ENCODE data around the gene CARD11.

CARD11 gene

GRCh38 chr7:2872296-2872874 is 171.3 kb downstream of the CARD11 start:
- DNase-seq (ENCODE audit: low read depth), result no peak

DNA sequence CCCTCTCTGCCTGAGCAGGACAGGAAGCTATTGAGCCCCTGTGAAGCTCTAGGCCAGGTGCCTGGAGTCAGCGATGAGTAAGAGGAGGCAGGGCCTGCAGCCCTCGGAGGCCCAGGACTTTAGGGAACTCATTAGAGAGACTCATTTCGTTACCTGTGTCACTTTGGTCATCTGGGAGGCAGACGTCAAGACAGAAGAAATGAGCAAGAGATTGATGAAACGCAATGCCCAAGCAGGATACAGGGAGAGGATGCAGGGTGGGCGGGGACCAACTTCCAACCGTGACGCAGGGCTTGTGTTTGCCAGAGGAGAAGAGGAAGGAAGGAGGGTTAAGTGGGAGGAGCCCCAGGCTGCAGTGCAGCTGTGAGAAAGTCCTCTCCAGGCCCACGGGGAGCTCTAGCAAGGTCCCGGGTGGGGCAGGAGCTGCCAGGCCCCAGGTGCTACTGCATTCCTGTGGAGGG is 173.2 kb downstream of the CARD11 start:
- DNase-seq (ENCODE audit: low read depth), result peak; percentile 70

- DNase-seq (ENCODE audit: low read depth), result no peak
These were observed 173.7 kb downstream of the CARD11 start for GRCh38 chr7:2869981-2870380.

DNA sequence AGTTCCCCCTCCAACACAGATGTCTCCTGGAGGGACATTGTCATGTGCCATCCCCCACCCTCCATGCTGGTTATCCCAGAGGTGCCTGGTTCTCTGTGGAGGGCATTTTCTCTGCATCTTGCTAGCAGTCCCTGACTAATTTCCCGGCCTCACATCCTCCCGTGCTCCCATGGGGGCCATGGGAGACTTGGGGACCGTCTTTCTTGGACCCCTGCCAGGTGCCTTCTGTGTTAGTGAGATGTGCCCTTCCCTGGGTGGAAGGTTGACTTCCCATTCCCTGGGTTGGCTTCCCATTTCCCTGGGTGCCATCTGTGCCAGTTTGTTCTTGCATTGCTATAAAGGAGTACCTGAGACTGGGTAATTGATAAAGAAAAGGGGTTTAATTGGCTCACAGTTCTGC is 177.1 kb downstream of the CARD11 start:
- no peak for DNase-seq (ENCODE audit: low read depth)

DNA sequence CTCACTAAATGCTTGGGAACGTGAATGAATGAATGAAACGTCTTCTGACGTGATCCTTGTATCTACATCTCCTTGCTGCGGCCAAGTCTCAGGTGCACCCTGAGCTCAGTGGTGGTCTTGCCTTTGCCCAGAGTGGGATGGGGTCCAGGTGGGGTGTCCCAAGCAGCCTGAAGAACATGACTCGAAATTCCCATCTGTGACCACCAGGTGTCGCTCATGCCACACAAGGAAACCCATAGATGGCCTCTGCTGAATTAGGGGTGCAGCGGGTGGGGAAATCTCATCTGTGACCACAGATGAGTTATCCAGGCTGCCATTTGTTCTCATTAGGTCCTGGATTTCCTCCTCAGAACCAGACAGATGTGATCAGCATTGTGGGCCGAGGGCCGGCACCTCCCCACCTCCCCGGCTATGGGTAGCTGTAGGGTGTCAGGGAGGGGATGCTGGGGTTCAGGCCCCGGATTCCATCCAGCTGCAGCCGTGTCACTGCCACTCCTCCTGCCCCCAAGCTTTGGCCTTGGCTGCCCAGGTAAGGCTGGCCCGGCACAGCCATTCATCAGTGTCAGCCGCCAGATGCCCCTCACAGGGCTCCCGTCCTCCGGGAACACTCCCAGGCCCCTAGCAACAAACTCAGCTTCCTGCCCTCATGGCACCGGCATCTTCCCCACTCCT is 178.5 kb downstream of the CARD11 start:
- DNase-seq (ENCODE audit: low read depth), result peak; percentile 64

DNA sequence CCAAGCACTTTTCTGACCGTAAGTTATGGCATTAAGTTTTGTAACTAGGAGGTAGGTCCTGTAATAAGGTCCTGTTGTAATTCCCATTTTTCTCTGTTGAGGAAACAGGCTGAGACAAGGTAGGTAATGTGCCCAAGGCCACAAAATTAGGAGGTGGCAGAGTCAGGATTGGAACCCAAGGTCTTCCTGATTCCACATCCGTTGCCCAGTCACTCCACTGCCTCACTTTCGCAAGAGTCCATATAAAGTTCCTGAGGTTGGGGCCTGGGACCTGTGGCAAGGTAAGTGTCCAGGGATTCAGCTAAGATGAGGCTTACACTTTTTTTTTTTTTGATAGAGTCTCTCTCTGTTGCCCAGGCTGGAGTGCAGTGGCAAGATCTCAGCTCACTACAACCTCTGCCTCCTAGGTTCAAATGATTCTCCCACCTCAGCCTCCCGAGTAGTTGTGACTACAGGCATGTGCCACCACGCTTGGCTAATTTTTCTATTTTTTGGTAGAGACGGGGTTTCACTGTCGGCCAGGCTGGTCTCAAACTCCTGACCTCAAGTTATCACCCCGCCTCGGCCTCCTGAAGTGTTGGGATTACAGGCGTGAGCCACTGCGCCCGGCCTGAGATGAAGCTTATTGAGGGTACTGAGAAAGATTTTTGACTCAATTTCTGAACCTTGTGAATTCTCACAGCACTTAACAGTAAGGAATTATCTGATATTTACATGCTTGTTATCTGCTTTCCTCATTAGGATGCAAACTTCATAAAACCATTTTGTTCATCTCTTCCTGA is 179.3 kb downstream of the CARD11 start:
- peak; percentile 40 for DNase-seq (ENCODE audit: low read depth)

DNA sequence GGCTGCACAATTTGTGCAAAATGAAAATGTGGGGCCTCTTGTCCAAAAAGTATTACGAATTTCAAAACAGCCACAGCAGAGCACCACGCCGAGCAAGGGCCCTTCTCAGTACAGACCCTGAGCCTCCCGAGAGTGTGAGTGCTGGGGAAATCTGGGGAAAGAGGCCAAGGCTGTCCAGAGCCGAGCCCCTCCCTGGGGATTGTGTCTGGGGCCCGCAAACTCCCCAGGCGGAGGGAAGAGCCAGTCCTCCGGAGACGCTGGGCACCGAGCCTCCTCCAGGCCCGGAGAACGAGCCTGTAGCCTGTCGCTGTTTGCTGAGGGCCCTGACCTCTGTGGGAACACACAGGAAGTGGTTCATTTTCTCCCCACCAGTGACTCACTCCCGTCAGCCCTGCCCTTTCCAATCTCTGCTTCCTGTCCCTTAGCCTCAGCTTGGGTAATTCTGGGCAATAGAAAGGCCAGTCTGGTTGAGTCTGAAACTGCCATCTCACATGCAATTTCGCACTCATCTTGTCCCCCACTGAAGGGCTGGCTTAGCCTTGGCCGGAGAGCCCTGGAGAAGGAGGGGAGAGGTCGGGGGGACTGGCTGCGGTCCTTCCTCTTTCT is 180.1 kb downstream of the CARD11 start:
- DNase-seq (ENCODE audit: low read depth), result peak; percentile 97

DNA sequence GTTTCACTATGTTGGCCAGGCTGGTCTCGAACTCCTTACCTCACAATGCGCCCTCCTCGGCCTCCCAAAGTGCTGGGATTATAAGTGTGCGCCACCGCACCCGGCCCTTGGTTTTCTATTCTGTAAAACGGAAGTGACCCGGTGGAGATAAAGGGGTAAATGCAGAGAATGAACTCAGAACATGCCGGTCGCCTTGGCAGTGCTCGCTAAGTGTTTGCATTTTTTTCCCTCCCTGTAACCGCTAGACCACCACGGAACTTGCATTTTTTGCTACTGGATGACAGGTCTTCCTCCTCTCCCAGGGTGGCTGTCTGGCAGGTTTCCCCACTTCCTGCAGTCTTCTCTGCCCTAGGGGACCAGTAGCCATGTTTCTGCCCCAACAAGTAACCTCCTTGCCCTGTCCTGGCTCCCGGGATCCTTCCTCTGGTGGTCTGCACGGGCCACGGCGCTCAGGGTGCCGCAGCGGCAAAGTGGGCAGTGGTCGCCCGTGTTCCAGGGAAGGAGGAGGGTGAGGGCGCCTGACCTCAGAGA is 180.8 kb downstream of the CARD11 start:
- peak; percentile 47 for DNase-seq (ENCODE audit: low read depth)

DNA sequence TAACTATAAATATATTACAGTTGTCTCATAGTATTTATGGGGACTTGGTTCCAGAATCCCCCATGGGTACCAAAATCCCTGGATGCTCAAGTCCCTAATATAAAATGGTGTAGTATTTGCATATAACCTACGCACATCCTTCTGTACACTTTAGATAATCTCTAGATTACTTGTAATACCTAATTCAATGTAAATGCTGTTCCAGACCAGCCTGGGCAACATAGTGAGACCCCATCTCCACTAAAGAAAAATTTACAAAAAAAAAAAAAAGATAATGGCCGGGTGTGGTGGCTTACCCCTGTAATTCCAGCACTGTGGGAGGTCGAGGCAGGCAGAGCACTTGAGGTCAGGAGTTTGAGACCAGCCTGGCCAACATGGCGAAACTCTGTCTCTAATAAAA is 182.2 kb downstream of the CARD11 start:
- no peak for DNase-seq (ENCODE audit: low read depth)

GRCh38 chr7:2860627-2861133 is 183.0 kb downstream of the CARD11 start:
- DNase-seq (ENCODE audit: low read depth), result no peak

GRCh38 chr7:2859952-2860351 is 183.7 kb downstream of the CARD11 start:
- DNase-seq (ENCODE audit: low read depth), result no peak

- DNase-seq (ENCODE audit: low read depth), result no peak
These were observed 185.0 kb downstream of the CARD11 start for GRCh38 chr7:2858621-2859020.

- DNase-seq (ENCODE audit: low read depth), result no peak
These were observed 187.1 kb downstream of the CARD11 start for GRCh38 chr7:2856388-2857169.

Measured in amniotic epithelial cell (primary cell).